ENCODE data around the gene PSMC3IP.
"Not testable (repeated sequence)": the region's sequence is repeated elsewhere in the genome, so short reads cannot be mapped to it uniquely, and the experiment has no call there.

PSMC3IP gene

DNA sequence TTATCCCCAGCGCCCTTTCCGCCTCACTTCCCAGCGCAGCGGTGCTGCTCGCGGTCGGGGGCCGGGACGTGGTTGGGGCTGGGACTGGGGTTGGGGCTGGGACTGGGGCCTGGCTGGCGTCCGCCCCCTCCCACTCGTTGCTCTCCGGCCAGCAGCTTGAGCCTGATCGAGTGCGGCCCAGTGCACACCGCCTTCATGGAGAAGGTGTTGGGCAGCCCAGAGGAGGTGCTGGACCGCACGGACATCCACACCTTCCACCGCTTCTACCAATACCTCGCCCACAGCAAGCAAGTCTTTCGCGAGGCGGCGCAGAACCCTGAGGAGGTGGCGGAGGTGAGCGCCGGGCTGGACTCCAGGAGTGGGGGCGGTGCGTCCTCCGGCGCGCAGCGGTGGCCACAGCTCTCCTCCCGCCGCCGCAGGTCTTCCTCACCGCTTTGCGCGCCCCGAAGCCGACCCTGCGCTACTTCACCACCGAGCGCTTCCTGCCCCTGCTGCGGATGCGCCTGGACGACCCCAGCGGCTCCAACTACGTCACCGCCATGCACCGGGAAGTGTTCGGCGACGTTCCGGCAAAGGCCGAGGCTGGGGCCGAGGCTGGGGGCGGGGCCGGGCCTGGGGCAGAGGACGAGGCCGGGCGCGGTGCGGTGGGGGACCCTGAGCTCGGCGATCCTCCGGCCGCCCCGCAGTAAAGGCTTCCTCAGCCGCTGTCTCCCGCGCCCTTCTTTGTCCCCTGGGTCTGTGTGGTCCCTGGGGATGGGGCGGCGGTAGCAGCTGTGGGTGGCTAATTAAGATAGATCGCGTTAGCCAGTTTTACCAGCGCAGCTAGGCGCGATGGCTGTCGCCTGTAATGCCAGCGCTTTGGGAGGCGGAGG, 23.0 kb downstream of the PSMC3IP start:
- no peaks in the 10 kb centered on the region for H3K27me3 ChIP-seq (ENCODE audit: control insufficient read depth, insufficient read depth, low read length)
- peak overlapping the region; percentile 97 for H3K4me2 ChIP-seq (ENCODE audit: low read length)
- H3K27ac ChIP-seq, result peak overlapping the region; percentile 89
- peaks cover 4% of the 10 kb centered on the region for H3K79me2 ChIP-seq
- H2AFZ ChIP-seq, result peak overlapping the region; percentile 96
- no peaks in the 10 kb centered on the region for H3K9me3 ChIP-seq (ENCODE audit: control insufficient read depth, low read length)
- TF ChIP-seq, protein P1, sequence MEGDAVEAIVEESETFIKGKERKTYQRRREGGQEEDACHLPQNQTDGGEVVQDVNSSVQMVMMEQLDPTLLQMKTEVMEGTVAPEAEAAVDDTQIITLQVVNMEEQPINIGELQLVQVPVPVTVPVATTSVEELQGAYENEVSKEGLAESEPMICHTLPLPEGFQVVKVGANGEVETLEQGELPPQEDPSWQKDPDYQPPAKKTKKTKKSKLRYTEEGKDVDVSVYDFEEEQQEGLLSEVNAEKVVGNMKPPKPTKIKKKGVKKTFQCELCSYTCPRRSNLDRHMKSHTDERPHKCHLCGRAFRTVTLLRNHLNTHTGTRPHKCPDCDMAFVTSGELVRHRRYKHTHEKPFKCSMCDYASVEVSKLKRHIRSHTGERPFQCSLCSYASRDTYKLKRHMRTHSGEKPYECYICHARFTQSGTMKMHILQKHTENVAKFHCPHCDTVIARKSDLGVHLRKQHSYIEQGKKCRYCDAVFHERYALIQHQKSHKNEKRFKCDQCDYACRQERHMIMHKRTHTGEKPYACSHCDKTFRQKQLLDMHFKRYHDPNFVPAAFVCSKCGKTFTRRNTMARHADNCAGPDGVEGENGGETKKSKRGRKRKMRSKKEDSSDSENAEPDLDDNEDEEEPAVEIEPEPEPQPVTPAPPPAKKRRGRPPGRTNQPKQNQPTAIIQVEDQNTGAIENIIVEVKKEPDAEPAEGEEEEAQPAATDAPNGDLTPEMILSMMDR (IDR thresholded peaks at IDR 0.05), result peak; percentile 21
- peak overlapping the region; percentile 77 for H3K9ac ChIP-seq
- H3K4me1 ChIP-seq, result peaks cover 4% of the 10 kb centered on the region
- H3K4me3 ChIP-seq (ENCODE audit: low read depth, low read length), result peak overlapping the region; percentile 96
- no peaks in the 10 kb centered on the region for H3K36me3 ChIP-seq (ENCODE audit: control insufficient read depth, insufficient read depth, low read length)

DNA sequence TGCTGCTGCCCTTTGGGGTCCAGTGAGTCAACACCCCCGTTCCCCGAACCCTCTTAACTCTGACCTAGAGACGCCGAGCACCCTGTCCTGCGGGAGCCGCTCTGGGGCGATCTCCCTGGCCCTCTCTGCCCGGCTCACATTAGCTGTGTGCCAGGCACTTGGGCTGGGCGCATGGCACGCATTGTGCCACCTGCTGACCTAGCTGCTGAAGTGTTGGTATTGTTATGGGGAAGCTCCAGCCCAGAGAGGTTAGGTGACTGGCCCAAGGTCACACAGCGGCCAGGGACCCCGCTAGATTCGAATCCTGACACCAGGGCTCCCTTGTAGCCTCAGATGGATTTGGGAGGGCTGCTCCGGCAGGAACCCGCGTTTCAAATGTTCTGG, 23.7 kb downstream of the PSMC3IP start:
- peak overlapping the region; percentile 96 for H3K4me3 ChIP-seq (ENCODE audit: low read depth, low read length)
- H2AFZ ChIP-seq, result peak overlapping the region; percentile 96
- no peaks in the 10 kb centered on the region for H3K9me3 ChIP-seq (ENCODE audit: control insufficient read depth, low read length)
- no peaks in the 10 kb centered on the region for H3K36me3 ChIP-seq (ENCODE audit: control insufficient read depth, insufficient read depth, low read length)
- TF ChIP-seq, protein P1 (IDR thresholded peaks at IDR 0.05), result no peak
- H3K4me2 ChIP-seq (ENCODE audit: low read length), result peak overlapping the region; percentile 97
- H3K4me1 ChIP-seq, result peaks cover 4% of the 10 kb centered on the region
- H3K27ac ChIP-seq, result peak overlapping the region; percentile 89
- peaks cover 4% of the 10 kb centered on the region for H3K79me2 ChIP-seq
- H3K9ac ChIP-seq, result peak overlapping the region; percentile 77
- no peaks in the 10 kb centered on the region for H3K27me3 ChIP-seq (ENCODE audit: control insufficient read depth, insufficient read depth, low read length)

DNA sequence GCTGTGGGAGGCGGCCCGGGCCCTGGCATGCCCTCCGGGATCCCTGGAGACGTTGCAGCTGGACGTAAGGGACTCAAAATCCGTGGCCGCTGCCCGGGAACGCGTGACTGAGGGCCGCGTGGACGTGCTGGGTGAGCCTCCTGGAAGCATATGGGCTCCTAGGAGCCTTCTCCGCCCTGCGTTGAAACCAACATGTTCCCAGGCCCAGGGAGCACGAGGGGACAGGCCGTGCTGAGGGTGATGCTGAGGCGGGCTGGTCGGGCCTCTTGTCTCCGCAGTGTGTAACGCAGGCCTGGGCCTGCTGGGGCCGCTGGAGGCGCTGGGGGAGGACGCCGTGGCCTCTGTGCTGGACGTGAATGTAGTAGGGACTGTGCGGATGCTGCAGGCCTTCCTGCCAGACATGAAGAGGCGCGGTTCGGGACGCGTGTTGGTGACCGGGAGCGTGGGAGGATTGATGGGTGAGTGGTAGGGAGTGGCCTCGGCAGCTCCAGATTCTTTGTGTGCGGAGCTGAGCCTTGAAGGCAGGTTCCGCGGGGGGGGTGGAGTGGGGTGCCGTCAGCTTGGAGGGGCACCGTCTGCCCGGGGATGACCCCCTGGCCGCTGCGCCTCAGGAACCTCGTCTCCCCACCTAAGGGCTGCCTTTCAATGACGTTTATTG, 24.2 kb downstream of the PSMC3IP start:
- Histone ChIP-seq H2AFZ (no peak overlapping the region), H3K79me2 (peaks cover 4% of the 10 kb centered on the region), H3K27ac (no peak overlapping the region), H3K4me1 (peaks cover 4% of the 10 kb centered on the region), H3K4me3 (ENCODE audit: low read depth, low read length) (peak overlapping the region; percentile 96), H3K36me3 (ENCODE audit: control insufficient read depth, insufficient read depth, low read length) (no peaks in the 10 kb centered on the region), H3K27me3 (ENCODE audit: control insufficient read depth, insufficient read depth, low read length) (no peaks in the 10 kb centered on the region), H3K9ac (no peak overlapping the region), H3K9me3 (ENCODE audit: control insufficient read depth, low read length) (no peaks in the 10 kb centered on the region), H3K4me2 (ENCODE audit: low read length) (no peak overlapping the region)
- TF ChIP-seq, protein P1 (IDR thresholded peaks at IDR 0.05), result no peak

DNA sequence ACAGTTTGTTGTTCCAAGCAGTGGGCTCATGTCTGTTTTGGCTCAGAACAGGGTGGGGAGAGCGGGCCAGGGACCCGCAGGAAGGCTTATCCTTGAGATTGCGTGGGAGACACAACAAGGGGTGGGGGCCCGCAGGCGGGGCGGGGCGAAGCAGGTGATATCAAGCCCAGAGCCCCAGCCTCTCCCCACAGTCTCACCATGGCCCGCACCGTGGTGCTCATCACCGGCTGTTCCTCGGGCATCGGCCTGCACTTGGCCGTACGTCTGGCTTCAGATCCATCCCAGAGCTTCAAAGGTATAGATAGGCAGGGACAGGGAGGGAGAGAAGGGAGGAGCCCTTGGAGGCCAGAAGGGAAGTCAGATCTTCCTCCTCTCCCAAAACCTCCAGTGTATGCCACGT, 24.8 kb downstream of the PSMC3IP start, which contains the start of gene HSD17B1:
Gene HSD17B1, plus strand, starts transcription at position 188 of the 400 bp plus-strand sequence. Its CDS starts 11 bp downstream, at position 199.
- H3K36me3 ChIP-seq (ENCODE audit: control insufficient read depth, insufficient read depth, low read length); H3K79me2 ChIP-seq; H3K4me1 ChIP-seq; H3K27me3 ChIP-seq (ENCODE audit: control insufficient read depth, insufficient read depth, low read length); H3K9me3 ChIP-seq (ENCODE audit: control insufficient read depth, low read length); H3K9ac ChIP-seq; H2AFZ ChIP-seq: not testable (repeated sequence)
- Histone ChIP-seq H3K4me3 (ENCODE audit: low read depth, low read length) (peak within 1 kb of the TSS; percentile 96), H3K4me2 (ENCODE audit: low read length) (peak within 1 kb of the TSS; percentile 97), H3K27ac (peak within 1 kb of the TSS; percentile 89)

DNA sequence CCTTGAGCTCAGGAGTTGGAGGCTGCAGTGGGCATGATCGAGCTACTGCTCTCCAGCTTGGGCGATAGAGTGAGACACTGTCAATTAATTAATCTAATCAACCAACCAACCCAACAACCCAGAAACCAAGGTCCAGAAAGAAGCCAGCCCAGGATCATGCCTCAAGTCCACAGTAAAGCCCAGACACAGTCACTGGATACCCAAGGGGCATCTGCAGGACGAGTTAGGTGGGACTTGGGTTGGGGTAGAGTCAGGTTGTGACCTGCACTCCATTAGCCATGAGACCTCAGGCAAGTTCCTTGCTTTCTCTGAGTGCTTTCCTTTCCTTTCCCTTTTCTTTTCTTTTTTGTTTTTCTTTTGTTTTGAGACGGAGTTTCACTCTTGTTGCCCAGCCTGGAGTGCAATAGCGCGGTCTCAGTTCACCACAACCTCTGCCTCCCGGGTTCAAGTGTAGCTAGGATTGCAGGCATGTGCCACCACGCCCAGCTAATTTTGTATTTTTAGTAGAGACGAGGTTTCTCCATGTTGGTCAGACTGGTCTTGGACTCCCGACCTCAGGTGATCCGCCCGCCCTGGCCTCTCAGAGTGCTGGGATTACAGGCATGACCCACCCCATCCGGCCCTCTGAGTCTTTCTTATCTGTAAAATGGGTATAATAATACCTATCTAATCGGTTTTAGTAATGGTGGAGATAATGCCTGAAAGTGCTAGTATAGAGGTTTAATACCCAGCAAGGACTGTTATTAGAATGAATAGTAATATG, 28.4 kb downstream of the PSMC3IP start:
- no peaks in the 10 kb centered on the region for H3K9me3 ChIP-seq (ENCODE audit: control insufficient read depth, low read length)
- no peak overlapping the region for H3K27ac ChIP-seq
- TF ChIP-seq, protein P1 (IDR thresholded peaks at IDR 0.05), result no peak
- no peaks in the 10 kb centered on the region for H3K36me3 ChIP-seq (ENCODE audit: control insufficient read depth, insufficient read depth, low read length)
- no peak overlapping the region for H2AFZ ChIP-seq
- no peaks in the 10 kb centered on the region for H3K27me3 ChIP-seq (ENCODE audit: control insufficient read depth, insufficient read depth, low read length)
- peaks cover 4% of the 10 kb centered on the region for H3K4me1 ChIP-seq
- H3K4me3 ChIP-seq (ENCODE audit: low read depth, low read length), result no peak overlapping the region
- no peak overlapping the region for H3K4me2 ChIP-seq (ENCODE audit: low read length)
- H3K79me2 ChIP-seq, result no peaks in the 10 kb centered on the region
- H3K9ac ChIP-seq, result no peak overlapping the region

Measured in parathyroid adenoma (tissue), 2 donors.